Testis (tissue), 2 donors: Measurements from ENCODE around the gene TFCP2L1.

ENCODE experiments used
- POLR2A ChIP-seq: fragments of 450-650 bp; IDR thresholded peaks from one replicate; pipeline ENCODE4 v1.6.1; 2017; ENCODE audit warnings: antibody characterized with exemption, mild to moderate bottlenecking, moderate library complexity
- TF ChIP-seq, protein P1 (sequence below), 3 experiments: fragments of 450-650 bp in 2 of 3; fragments of 200-600 bp in 1 of 3; sonication (generic) in 1 of 3; IDR thresholded peaks; one replicate each; pipeline ENCODE4 v1.5.1; 2016 to 2019; ENCODE audit warnings: antibody characterized with exemption in 3 of 3, mild to moderate bottlenecking in 2 of 3, moderate library complexity in 1 of 3

DNA sequence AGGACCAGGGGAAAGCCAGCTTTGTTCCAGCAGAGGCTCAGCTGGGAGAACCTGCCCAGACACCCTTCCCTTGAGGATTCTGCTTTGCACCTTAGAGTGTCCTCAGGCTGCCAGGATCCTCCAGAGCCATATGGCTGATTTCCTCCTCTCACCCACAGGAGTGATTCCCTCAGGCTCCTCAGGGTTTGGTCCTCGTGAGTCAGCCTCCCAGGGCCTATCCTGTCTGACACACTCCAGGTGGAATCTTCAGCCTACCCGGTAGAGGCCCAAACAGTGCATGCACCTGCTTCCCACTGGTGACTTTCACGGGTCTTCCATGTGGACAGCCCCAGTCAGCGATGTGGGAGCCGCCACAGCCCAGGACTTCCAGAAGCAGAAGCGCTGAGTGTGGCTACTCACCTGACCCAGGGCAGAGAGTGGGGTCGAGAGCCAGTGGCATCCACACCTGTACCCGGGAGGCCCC lies 73.3 kb downstream of the TFCP2L1 start:
- TF ChIP-seq, protein P1, sequence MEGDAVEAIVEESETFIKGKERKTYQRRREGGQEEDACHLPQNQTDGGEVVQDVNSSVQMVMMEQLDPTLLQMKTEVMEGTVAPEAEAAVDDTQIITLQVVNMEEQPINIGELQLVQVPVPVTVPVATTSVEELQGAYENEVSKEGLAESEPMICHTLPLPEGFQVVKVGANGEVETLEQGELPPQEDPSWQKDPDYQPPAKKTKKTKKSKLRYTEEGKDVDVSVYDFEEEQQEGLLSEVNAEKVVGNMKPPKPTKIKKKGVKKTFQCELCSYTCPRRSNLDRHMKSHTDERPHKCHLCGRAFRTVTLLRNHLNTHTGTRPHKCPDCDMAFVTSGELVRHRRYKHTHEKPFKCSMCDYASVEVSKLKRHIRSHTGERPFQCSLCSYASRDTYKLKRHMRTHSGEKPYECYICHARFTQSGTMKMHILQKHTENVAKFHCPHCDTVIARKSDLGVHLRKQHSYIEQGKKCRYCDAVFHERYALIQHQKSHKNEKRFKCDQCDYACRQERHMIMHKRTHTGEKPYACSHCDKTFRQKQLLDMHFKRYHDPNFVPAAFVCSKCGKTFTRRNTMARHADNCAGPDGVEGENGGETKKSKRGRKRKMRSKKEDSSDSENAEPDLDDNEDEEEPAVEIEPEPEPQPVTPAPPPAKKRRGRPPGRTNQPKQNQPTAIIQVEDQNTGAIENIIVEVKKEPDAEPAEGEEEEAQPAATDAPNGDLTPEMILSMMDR (IDR thresholded peaks at IDR 0.05): no peak
- TF ChIP-seq POLR2A: no peak
